ENCODE data around the gene ZC3H12A. TPM values are rescaled to one million over a fixed set of nuclear protein-coding genes. Genes with fewer than 3 reads are reported as not detected.

ZC3H12A gene
- total and polyA plus RNA-seq, 2 of the 4 experiments (the other 2 are of a cell fraction), result 3.8 to 14.2 TPM

DNA sequence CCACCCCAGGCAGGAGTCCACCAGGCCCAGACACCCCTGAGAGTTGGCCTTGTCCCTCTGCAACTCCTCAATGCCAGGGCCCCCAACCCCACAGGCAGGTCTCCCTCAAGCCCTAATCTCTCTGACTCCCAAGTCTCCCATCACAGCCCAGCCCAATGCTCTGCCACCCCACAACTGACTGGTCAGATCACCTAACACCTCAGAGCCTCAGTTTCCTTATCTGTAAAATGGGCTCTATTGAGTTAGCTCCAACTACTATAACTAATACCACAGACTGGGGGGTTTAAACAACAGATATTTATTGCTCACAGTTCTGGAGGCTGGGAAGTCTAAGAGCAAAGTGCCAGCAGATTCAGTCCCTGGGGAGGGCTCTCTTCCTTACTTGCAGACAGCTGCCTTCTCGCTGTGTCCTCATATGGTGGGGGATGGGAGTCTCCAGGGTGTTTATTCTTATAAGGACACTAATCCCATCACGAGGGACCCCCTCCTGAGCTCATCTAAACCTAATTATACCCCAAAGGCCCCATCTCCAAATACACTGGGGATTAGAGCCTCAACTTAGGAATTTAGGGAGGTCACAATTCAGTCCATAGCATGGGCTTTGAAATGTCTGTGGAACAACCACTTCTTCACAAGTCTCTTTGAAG lies 34.9 kb upstream of the ZC3H12A start:
- in situ Hi-C loops (cut with MboI; ENCODE audit: low sequenced_read_pairs), result loop anchor here (10.0 kb wide), 1 partner anchor 865 kb away; no protein-coding TSS in a partner anchor
- H3K9ac ChIP-seq (ENCODE audit: low read depth, low read length), result no peak overlapping the region

More for the DNA sequence above, 34.9 kb upstream of the ZC3H12A start:
- Histone ChIP-seq H3K4ac (ENCODE audit: low read depth, low read length) (no peak overlapping the region), H3K27ac (ENCODE audit: insufficient read depth, low read length) (no peak overlapping the region), H3K56ac (ENCODE audit: extremely low read depth, insufficient read depth, low read length) (no peak overlapping the region), H3K23ac (ENCODE audit: low read depth, low read length) (no peak overlapping the region), H3K18ac (ENCODE audit: low read depth, low read length) (no peak overlapping the region), H3K79me1 (ENCODE audit: low read depth in 1 of 2, low read length in 2 of 2) (no peaks in the 10 kb centered on the region), H4K91ac (ENCODE audit: insufficient read depth, low read depth, low read length) (no peak overlapping the region), H4K20me1 (ENCODE audit: insufficient read depth, low read length) (no peaks in the 10 kb centered on the region), H4K8ac (ENCODE audit: low read depth in 2 of 2, low read length in 2 of 2) (no peak overlapping the region), H3K27me3 (ENCODE audit: control insufficient read depth, insufficient read depth, low read length) (peaks cover 19% of the 10 kb centered on the region), H3K4me3 (ENCODE audit: insufficient read depth, low read depth, low read length) (no peak overlapping the region), H2BK15ac (ENCODE audit: low read depth, low read length) (no peak overlapping the region), H4K5ac (ENCODE audit: low read depth, low read length) (no peak overlapping the region), H3K36me3 (ENCODE audit: control insufficient read depth, insufficient read depth, low read length) (no peaks in the 10 kb centered on the region), H2BK20ac (ENCODE audit: low read depth, low read length) (no peak overlapping the region), H3K4me1 (ENCODE audit: control insufficient read depth, insufficient read depth, low read length) (no peaks in the 10 kb centered on the region), H2BK120ac (ENCODE audit: low read depth, low read length) (no peak overlapping the region), H2AK5ac (ENCODE audit: low read depth, low read length) (no peak overlapping the region), H3K9me3 (ENCODE audit: control insufficient read depth, insufficient read depth, low read length) (no peaks in the 10 kb centered on the region), H3K14ac (replicated peaks; ENCODE audit: low read depth, low read length) (no peak overlapping the region), H2BK5ac (ENCODE audit: low read depth, low read length, poor library complexity, severe bottlenecking) (no peak overlapping the region), H2AFZ (replicated peaks; ENCODE audit: low read length, poor library complexity) (no peak overlapping the region), H3K4me2 (ENCODE audit: low read depth, low read length) (no peak overlapping the region), H2AK9ac (replicated peaks; ENCODE audit: low read depth, low read length, poor library complexity) (no peak overlapping the region), H3K9me1 (ENCODE audit: insufficient read depth, low read length) (no peaks in the 10 kb centered on the region)
- intact Hi-C loops (cut with micrococcal nuclease), result no loop called here
- CTCF ChIA-PET, result no interaction called here
- TF ChIP-seq RFX5 (IDR thresholded peaks at IDR 0.05; ENCODE audit: low read depth, low read length) (no peak), BHLHE40 (IDR thresholded peaks at IDR 0.05; ENCODE audit: low read depth, low read length) (no peak), RCOR1 (IDR thresholded peaks at IDR 0.05; ENCODE audit: insufficient replicate concordance, low read length) (no peak), CEBPB (IDR thresholded peaks at IDR 0.05; ENCODE audit: low read depth, low read length) (no peak), MAZ (IDR thresholded peaks at IDR 0.05; ENCODE audit: borderline replicate concordance, low read depth, low read length) (no peak), SMC3 (IDR thresholded peaks at IDR 0.05; ENCODE audit: low read depth, low read length) (no peak), FOS (IDR thresholded peaks at IDR 0.05; ENCODE audit: low read depth, low read length) (no peak), NFE2L2 (IDR thresholded peaks at IDR 0.05; ENCODE audit: low read depth, low read length) (no peak), POLR2A (IDR thresholded peaks at IDR 0.05; ENCODE audit: low read depth, low read length) (no peak), MAFK (IDR thresholded peaks at IDR 0.05; ENCODE audit: low read depth, low read length) (no peak), MXI1 (IDR thresholded peaks at IDR 0.05; ENCODE audit: borderline replicate concordance, low read depth, low read length) (no peak), CHD1 (IDR thresholded peaks at IDR 0.05; ENCODE audit: low read depth, low read length) (no peak), RAD21 (IDR thresholded peaks at IDR 0.05; ENCODE audit: low read length) (no peak)
- TF ChIP-seq, protein P1, sequence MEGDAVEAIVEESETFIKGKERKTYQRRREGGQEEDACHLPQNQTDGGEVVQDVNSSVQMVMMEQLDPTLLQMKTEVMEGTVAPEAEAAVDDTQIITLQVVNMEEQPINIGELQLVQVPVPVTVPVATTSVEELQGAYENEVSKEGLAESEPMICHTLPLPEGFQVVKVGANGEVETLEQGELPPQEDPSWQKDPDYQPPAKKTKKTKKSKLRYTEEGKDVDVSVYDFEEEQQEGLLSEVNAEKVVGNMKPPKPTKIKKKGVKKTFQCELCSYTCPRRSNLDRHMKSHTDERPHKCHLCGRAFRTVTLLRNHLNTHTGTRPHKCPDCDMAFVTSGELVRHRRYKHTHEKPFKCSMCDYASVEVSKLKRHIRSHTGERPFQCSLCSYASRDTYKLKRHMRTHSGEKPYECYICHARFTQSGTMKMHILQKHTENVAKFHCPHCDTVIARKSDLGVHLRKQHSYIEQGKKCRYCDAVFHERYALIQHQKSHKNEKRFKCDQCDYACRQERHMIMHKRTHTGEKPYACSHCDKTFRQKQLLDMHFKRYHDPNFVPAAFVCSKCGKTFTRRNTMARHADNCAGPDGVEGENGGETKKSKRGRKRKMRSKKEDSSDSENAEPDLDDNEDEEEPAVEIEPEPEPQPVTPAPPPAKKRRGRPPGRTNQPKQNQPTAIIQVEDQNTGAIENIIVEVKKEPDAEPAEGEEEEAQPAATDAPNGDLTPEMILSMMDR (conservative IDR thresholded peaks at IDR 0.05; ENCODE audit: low read depth, low read length), result no peak
- TF ChIP-seq, protein P2, sequence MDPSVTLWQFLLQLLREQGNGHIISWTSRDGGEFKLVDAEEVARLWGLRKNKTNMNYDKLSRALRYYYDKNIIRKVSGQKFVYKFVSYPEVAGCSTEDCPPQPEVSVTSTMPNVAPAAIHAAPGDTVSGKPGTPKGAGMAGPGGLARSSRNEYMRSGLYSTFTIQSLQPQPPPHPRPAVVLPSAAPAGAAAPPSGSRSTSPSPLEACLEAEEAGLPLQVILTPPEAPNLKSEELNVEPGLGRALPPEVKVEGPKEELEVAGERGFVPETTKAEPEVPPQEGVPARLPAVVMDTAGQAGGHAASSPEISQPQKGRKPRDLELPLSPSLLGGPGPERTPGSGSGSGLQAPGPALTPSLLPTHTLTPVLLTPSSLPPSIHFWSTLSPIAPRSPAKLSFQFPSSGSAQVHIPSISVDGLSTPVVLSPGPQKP (IDR thresholded peaks at IDR 0.05; ENCODE audit: borderline replicate concordance, low read depth, low read length), result no peak
- TF ChIP-seq, protein P3, sequence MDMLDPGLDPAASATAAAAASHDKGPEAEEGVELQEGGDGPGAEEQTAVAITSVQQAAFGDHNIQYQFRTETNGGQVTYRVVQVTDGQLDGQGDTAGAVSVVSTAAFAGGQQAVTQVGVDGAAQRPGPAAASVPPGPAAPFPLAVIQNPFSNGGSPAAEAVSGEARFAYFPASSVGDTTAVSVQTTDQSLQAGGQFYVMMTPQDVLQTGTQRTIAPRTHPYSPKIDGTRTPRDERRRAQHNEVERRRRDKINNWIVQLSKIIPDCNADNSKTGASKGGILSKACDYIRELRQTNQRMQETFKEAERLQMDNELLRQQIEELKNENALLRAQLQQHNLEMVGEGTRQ (IDR thresholded peaks at IDR 0.05; ENCODE audit: low read depth, low read length), result no peak
- POLR2A ChIA-PET (ENCODE audit: unreplicated experiment), result no interaction called here
- WGBS, 2 experiments (ENCODE audit: extremely low coverage in 2 of 2, insufficient read length in 1 of 2), result no CpG with 5 or more reads among the region's 2 CpGs
- ATAC-seq (ENCODE audit: low read depth) (no peak), DNase-seq (no peak)
- dilution Hi-C loops (cut with HindIII; ENCODE audit: low sequenced_read_pairs, unreplicated experiment), result no loop called here
- BruUV-seq (replicated peaks), result no TSS peak

All from IMR-90 (cell line).